ENCODE data around the gene ENO3. TPM values are rescaled to one million over a fixed set of nuclear protein-coding genes. Genes with fewer than 3 reads are reported as not detected.

ENO3 gene
- total and polyA plus RNA-seq, 11 donors, result 253 to 1,459 (median 668) TPM

- Histone ChIP-seq H3K27ac (peak overlapping the region in 11 of 12 donors; percentile 47 to 82 (median 68)), H3K4me3 (no peak overlapping the region), H3K4me1 (peaks cover 0 to 50% (median 24%) of the 10 kb centered on the region in 12 donors), H3K27me3 (no peaks in the 10 kb centered on the region), H3K36me3 (peaks cover 0 to 98% (median 93%) of the 10 kb centered on the region in 9 donors), H3K9me3 (no peaks in the 10 kb centered on the region)
- DNase-seq (peak in 4 of 5 donors; percentile 63 to 89 (median 74)), ATAC-seq (peak; percentile 80 to 87 (median 84))
- TF ChIP-seq POLR2A (IDR thresholded peaks at IDR 0.05), result peak in 1 of 2 donors; percentile 42
- TF ChIP-seq CTCF (IDR thresholded peaks at IDR 0.05), result no peak
- WGBS, 4 donors, result 58 to 77% (median 61%) methylated on average over 9 of the region's 9 CpGs
- intact Hi-C loops (cut with DNase I), result loop anchor here in 2 of 10 donors (5.0 kb wide), 2 partner anchors 37 to 57 kb away; no protein-coding TSS in a partner anchor
Measured at GRCh38 chr17:4974115-4974670, 23.3 kb downstream of the ENO3 start.

GRCh38 chr17:4978726-4979125 is 27.8 kb downstream of the ENO3 start:
- intact Hi-C loops (cut with DNase I), result loop anchor here in 2 of 10 donors (2.0 to 5.0 kb wide), 2 partner anchors 41 to 84 kb away; no protein-coding TSS in a partner anchor
- Histone ChIP-seq H3K27ac (peak overlapping the region in 1 of 12 donors; percentile 58), H3K4me3 (no peak overlapping the region), H3K36me3 (peaks cover 0 to 96% (median 83%) of the 10 kb centered on the region in 9 donors), H3K9me3 (no peaks in the 10 kb centered on the region), H3K27me3 (no peaks in the 10 kb centered on the region), H3K4me1 (peaks cover 0 to 51% (median 12%) of the 10 kb centered on the region in 12 donors)
- peak in 1 of 4 donors; percentile 6 for ATAC-seq
- TF ChIP-seq POLR2A (IDR thresholded peaks at IDR 0.05), result no peak
- no peak for TF ChIP-seq CTCF (IDR thresholded peaks at IDR 0.05)
- no peak for DNase-seq

GRCh38 chr17:4980644-4981216 is 29.8 kb downstream of the ENO3 start:
- no peak for TF ChIP-seq POLR2A (IDR thresholded peaks at IDR 0.05)
- peak; percentile 62 to 77 (median 68) for TF ChIP-seq CTCF (IDR thresholded peaks at IDR 0.05)
- H3K4me3 ChIP-seq, result no peak overlapping the region
- peaks cover 0 to 43% (median 1%) of the 10 kb centered on the region in 12 donors for H3K4me1 ChIP-seq
- ATAC-seq (peak in 3 of 4 donors; percentile 48 to 59 (median 53)), DNase-seq (no peak)
- intact Hi-C loops (cut with DNase I), result loop anchor here in 8 of 10 donors (2.0 to 10.0 kb wide), 3 partner anchors 46 to 82 kb away; partner anchors contain the start of gene GP1BA (in 2 of the 8)
- WGBS, 4 donors, result 39 to 42% (median 40%) methylated on average over 6 of the region's 6 CpGs
- no peak overlapping the region for H3K27ac ChIP-seq
- H3K36me3 ChIP-seq, result peaks cover 0 to 91% (median 81%) of the 10 kb centered on the region in 9 donors
- no peaks in the 10 kb centered on the region for H3K27me3 ChIP-seq
- no peaks in the 10 kb centered on the region for H3K9me3 ChIP-seq

- intact Hi-C loops (cut with DNase I), result loop anchor here in 7 of 10 donors (5.0 to 10.0 kb wide), 2 partner anchors 48 to 80 kb away; partner anchors contain the start of gene GP1BA (in 2 of the 7)
- H3K27me3 ChIP-seq, result no peaks in the 10 kb centered on the region
- WGBS, 4 donors, result 63 to 78% (median 71%) methylated on average over 5 of the region's 5 CpGs
- peaks cover 0 to 76% (median 68%) of the 10 kb centered on the region in 9 donors for H3K36me3 ChIP-seq
- H3K4me3 ChIP-seq, result no peak overlapping the region
- H3K9me3 ChIP-seq, result no peaks in the 10 kb centered on the region
- peaks cover 0 to 55% (median 13%) of the 10 kb centered on the region in 12 donors for H3K4me1 ChIP-seq
- no peak for ATAC-seq
- H3K27ac ChIP-seq, result no peak overlapping the region
- no peak for TF ChIP-seq CTCF (IDR thresholded peaks at IDR 0.05)
- no peak for TF ChIP-seq POLR2A (IDR thresholded peaks at IDR 0.05)
- no peak for DNase-seq
Measured at GRCh38 chr17:4982305-4982704, 31.4 kb downstream of the ENO3 start.
